HG03280 (cell line): ENCODE data around the gene HUS1B.

Experiments used
- ATAC-seq: cut with Tn5 transposase; IDR thresholded peaks from one replicate; pipeline ENCODE4 v1.9.1; 2021; ENCODE audit warnings: mild to moderate bottlenecking, moderate library complexity; ENCODE audit not compliant: unreplicated experiment

The HUS1B gene

DNA sequence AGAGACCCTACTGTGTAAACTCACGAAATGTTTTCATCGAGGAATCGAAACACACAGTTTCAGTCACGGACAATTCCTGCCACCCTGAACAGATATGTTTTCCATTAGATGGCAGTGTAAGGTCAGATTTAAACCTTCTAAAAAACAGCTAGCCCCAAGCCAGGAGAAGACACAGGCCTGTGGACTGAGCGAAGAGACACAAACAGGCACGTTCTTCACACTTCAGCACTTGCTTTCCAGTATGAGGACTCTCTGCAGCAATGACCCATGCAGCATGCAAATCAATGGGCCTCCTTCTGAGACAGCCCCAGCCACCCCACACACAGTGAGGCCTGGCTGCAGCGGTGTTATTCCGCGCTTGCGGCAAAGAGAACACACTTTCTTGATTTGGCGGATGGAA is 31.9 kb downstream of the HUS1B start:
- no peak for ATAC-seq

GRCh38 chr6:622462-622861 is 34.4 kb downstream of the HUS1B start:
- ATAC-seq, result no peak

- ATAC-seq, result no peak
Observed at GRCh38 chr6:621931-622330, 35.0 kb downstream of the HUS1B start.

DNA sequence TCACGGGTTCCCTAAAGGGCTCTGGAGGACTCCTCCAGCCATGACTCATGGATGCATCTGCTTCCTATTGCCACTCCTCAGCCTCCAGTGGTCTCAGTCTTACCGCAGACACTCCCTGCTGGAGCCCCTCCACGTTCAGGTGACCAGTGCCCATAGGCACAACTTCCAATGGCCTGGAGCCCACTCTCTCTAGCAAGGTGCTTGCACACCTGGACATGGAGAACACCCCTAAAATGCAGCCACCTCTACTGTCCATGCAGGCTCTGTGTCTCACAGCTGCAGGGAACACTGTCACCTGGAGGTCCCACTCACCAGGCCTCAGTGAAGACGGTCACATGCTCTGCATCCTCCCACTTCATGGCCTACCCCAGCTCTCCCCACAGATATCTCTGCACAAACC is 36.0 kb downstream of the HUS1B start:
- no peak for ATAC-seq

DNA sequence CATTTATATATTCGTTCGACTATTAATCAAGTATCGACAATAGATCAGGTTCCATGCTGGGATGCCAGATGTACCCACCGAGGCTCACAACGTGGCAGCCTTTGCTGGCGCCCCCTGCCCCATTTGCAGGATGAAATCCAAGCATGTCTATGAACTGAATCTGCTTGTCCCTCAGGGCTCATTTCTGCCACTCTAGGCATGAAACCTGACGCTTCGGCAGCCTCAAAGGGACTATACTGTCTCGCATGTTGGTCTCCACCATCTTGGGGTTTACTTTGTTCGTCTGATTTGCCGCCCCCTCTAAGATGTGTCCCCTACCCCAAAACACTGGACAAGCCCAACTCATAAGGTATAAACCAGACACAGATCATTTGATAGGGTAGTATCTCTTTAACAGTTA is 36.7 kb downstream of the HUS1B start:
- ATAC-seq, result no peak

GRCh38 chr6:617456-618100 is 39.3 kb downstream of the HUS1B start:
- no peak for ATAC-seq

DNA sequence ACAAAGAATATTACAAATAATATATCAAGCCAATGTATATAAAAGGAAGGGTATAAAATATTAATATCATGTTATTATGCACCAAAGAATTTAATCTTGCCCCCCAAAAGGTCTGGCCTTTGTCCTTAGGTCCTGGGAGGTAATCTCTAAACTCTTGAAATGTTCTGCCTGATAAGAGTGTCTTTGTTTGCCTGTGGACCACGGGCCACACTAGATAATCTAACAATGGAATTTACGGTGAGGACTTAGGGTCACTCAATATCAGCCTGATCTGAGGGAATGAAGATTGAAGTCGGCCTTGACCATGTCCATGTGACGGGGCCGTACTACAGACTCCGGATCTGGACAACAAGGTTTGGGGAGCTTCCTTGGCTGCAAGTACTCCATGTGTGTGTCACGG is 42.9 kb downstream of the HUS1B start:
- no peak for ATAC-seq

DNA sequence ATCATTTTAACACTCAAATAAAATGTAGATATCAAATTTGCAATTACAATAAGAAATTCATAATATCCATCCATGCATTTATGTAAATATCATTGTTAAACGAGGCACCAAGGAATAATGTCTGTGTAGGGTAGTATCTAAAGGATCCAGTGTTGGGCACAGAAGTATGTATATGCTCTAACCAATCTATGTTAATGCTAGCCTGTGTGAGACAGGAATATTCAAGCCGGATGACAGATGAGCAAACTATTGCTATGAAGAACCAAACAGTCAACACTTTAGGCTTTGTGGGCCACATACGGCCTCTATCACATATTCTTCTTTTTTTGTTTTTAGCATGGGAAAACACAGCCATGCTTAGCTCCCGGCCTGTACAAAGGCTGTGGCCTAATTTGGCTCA is 45.0 kb downstream of the HUS1B start:
- ATAC-seq, result no peak

GRCh38 chr6:610882-611281 is 46.0 kb downstream of the HUS1B start:
- no peak for ATAC-seq

DNA sequence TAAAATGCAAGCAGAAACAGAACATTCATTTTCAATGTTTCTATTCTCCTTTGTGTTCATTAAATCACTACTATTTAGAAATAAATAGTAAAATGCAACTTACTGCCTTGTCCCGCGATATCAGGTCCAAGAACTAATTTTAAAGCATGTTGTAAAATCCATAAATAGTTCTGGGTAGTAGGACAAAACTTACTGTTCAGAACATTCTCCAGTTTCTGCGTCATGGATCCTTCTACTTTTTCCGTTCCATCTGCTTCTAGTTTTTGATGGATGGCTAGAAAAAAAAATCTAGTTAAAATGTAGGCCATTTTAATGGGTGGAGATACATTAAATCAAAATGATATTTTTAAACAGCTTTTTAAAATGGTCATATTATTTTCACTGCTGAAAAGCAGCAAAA is 47.0 kb downstream of the HUS1B start:
- no peak for ATAC-seq

DNA sequence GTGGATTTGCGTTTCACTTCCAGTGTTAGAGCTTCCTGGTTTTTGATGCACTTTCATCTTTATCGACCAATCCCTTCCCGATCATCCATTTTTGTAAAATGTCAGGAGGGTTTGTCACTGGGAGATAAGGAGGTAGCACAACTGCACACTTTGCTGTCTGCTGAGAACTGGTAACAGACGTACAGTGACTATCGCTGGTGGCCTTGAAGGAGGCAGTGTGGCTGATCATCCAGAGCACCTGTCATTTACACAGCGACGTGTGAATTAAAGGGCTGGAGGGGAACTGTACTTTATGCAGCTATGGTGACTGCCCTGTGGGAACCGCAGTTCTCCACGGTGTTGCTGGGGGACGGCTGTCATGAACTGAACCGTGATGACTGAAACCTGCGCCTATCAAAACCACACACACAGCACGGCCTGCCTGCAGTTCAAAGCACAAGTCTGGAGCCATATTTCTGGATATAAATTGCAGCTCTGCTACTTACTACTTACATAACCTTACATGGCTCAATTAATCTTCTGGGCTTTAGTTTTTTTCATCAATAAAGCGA is 50.0 kb downstream of the HUS1B start:
- no peak for ATAC-seq
